DND-41 (cell line): ENCODE measurements around the gene NLRP9.

Experiments
- ATAC-seq: fragments of 200-7000 bp; cut with Tn5 transposase; 3 replicates; pipeline ENCODE4 v1.9.1; 2021; ENCODE audit warnings: low read depth; ENCODE audit not compliant: insufficient read depth
- DNase-seq: peaks from one replicate; pipeline ENCODE4 v3.0.0-alpha.2; 2020
- H2AFZ ChIP-seq: 2 replicates; pipeline ENCODE4 v1.6.0; 2012; ENCODE audit warnings: low read depth, low read length
- H3K27ac ChIP-seq: 2 replicates; pipeline ENCODE4 v1.5.1; 2012; ENCODE audit warnings: low read length, inconsistent platforms
- H3K27me3 ChIP-seq: fragments of 200-600 bp; sonication (generic); 2 replicates; pipeline ENCODE4 v1.6.0; 2012; ENCODE audit warnings: low read length, mild to moderate bottlenecking, inconsistent platforms; ENCODE audit not compliant: insufficient read depth, poor library complexity
- H3K36me3 ChIP-seq: 2 replicates; pipeline ENCODE4 v1.5.1; 2012; ENCODE audit warnings: low read length, inconsistent platforms; ENCODE audit not compliant: insufficient read depth
- H3K4me1 ChIP-seq: 2 replicates; pipeline ENCODE4 v1.5.1; 2012; ENCODE audit warnings: mild to moderate bottlenecking, low read length; ENCODE audit not compliant: insufficient read depth
- H3K4me2 ChIP-seq: 2 replicates; pipeline ENCODE4 v1.6.0; 2012; ENCODE audit warnings: mild to moderate bottlenecking, moderate library complexity, low read length, inconsistent platforms; ENCODE audit not compliant: insufficient read depth
- H3K4me3 ChIP-seq, 2 experiments: fragments of 200-600 bp in 1 of 2; shearing (Covaris generic) in 1 of 2; 2 replicates each; pipeline ENCODE4 v1.5.1; 2012 to 2016; ENCODE audit warnings: inconsistent platforms in 2 of 2, low read length in 2 of 2, mild to moderate bottlenecking in 2 of 2, low read depth in 1 of 2, moderate library complexity in 1 of 2
- H3K79me2 ChIP-seq: 2 replicates; pipeline ENCODE4 v1.6.0; 2012; ENCODE audit warnings: low read length, inconsistent platforms; ENCODE audit not compliant: insufficient read depth
- H3K9ac ChIP-seq: 2 replicates; pipeline ENCODE4 v1.6.0; 2012; ENCODE audit warnings: low read depth, mild to moderate bottlenecking, inconsistent platforms, low read length, moderate library complexity
- H3K9me3 ChIP-seq: 2 replicates; pipeline ENCODE4 v1.5.1; 2012; ENCODE audit warnings: low read length, moderate library complexity, mild to moderate bottlenecking, inconsistent platforms; ENCODE audit not compliant: insufficient read depth, severe bottlenecking
- H4K20me1 ChIP-seq: 2 replicates; pipeline ENCODE4 v1.6.0; 2012; ENCODE audit warnings: low read length; ENCODE audit not compliant: insufficient read depth
- CTCF ChIP-seq: IDR thresholded peaks from 2 replicates; pipeline ENCODE4 v1.5.1; 2012; ENCODE audit warnings: borderline replicate concordance, low read length, moderate library complexity, mild to moderate bottlenecking; ENCODE audit not compliant: poor library complexity, severe bottlenecking; ENCODE audit errors: extremely low read depth
- EZH2 ChIP-seq: IDR thresholded peaks from 3 replicates; pipeline ENCODE4 v1.6.1; 2012; ENCODE audit warnings: borderline replicate concordance, low read depth, mild to moderate bottlenecking, moderate library complexity, low read length, inconsistent platforms; ENCODE audit not compliant: severe bottlenecking

The NLRP9 gene

GRCh38 chr19:55667006-55667381 is 71.2 kb downstream of the NLRP9 start:
- Histone ChIP-seq H4K20me1 (peaks cover 94% of the 10 kb centered on the region), H3K9me3 (no peaks in the 10 kb centered on the region), H2AFZ (no peak overlapping the region), H3K4me1 (peaks cover 18% of the 10 kb centered on the region), H3K4me2 (no peak overlapping the region), H3K27me3 (no peaks in the 10 kb centered on the region), H3K9ac (no peak overlapping the region), H3K4me3 (no peak overlapping the region), H3K79me2 (peaks cover 98% of the 10 kb centered on the region), H3K27ac (no peak overlapping the region), H3K36me3 (peaks cover 97% of the 10 kb centered on the region)
- DNase-seq (no peak), ATAC-seq (no peak)
- no peak for TF ChIP-seq CTCF

GRCh38 chr19:55666343-55667005 is 71.7 kb downstream of the NLRP9 start:
- peaks cover 16% of the 10 kb centered on the region for H3K4me1 ChIP-seq
- H3K9me3 ChIP-seq, result no peaks in the 10 kb centered on the region
- H3K27ac ChIP-seq, result no peak overlapping the region
- H3K36me3 ChIP-seq, result peaks cover 99% of the 10 kb centered on the region
- DNase-seq (no peak), ATAC-seq (no peak)
- no peak overlapping the region for H2AFZ ChIP-seq
- no peak overlapping the region for H3K4me2 ChIP-seq
- TF ChIP-seq EZH2 (no peak), CTCF (no peak)
- no peaks in the 10 kb centered on the region for H3K27me3 ChIP-seq
- peaks cover 98% of the 10 kb centered on the region for H4K20me1 ChIP-seq
- H3K79me2 ChIP-seq, result peaks cover 98% of the 10 kb centered on the region
- H3K4me3 ChIP-seq, result no peak overlapping the region
- no peak overlapping the region for H3K9ac ChIP-seq

- H2AFZ ChIP-seq, result no peak overlapping the region
- H4K20me1 ChIP-seq, result peaks cover 98% of the 10 kb centered on the region
- H3K4me2 ChIP-seq, result no peak overlapping the region
- H3K36me3 ChIP-seq, result peaks cover 99% of the 10 kb centered on the region
- no peak overlapping the region for H3K27ac ChIP-seq
- H3K9me3 ChIP-seq, result no peaks in the 10 kb centered on the region
- peaks cover 8% of the 10 kb centered on the region; the same call in 1 of the 2 replicates for H3K4me1 ChIP-seq
- peaks cover 98% of the 10 kb centered on the region for H3K79me2 ChIP-seq
- no peak overlapping the region for H3K4me3 ChIP-seq
- no peak overlapping the region for H3K9ac ChIP-seq
- DNase-seq, result no peak
- no peak for ATAC-seq
- TF ChIP-seq CTCF, result no peak
- no peak for TF ChIP-seq EZH2
- no peaks in the 10 kb centered on the region for H3K27me3 ChIP-seq
Observed at GRCh38 chr19:55663846-55664536, 74.2 kb downstream of the NLRP9 start.
